Stimulated activated naive CD8-positive, alpha-beta T cell treated with anti-CD3 and anti-CD28 coated beads, Interleukin-15, Interleukin-2, amounts not matched to agents 100 U/mL and 50 U/mL, for 24 hours (primary cell): ENCODE results near the gene SMS.
"Not testable (repeated sequence)": the region's sequence is repeated elsewhere in the genome, so short reads cannot be mapped to it uniquely, and the experiment has no call there.

Experiments used
- ATAC-seq: fragments of 150-1000 bp; cut with Tn5 transposase; one replicate; pipeline ENCODE4 v1.10.0; 2021
- DNase-seq: peaks from one replicate; pipeline ENCODE4 v3.0.0; 2021

The SMS gene

DNA sequence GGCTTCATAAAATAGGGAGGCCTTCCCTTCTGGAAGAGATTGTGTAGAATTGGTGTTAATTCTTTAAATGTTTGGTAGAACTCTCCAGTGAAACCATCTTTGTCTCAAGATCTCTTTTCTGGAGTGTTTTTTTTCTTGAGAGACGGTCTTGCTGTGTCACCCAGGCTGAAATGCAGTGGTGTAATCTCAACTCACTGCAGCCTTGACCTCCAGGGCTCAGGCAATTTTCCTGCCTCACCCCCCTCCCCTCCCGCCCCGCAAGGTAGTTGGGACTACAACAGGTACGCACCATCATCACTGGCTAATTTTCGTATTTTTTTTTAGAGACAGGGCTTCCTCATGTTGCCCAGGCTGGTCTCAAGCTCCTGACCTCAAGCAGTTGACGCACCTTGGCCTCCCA lies 12.1 kb downstream of the SMS start:
- no peak for DNase-seq
- ATAC-seq = no peak

DNA sequence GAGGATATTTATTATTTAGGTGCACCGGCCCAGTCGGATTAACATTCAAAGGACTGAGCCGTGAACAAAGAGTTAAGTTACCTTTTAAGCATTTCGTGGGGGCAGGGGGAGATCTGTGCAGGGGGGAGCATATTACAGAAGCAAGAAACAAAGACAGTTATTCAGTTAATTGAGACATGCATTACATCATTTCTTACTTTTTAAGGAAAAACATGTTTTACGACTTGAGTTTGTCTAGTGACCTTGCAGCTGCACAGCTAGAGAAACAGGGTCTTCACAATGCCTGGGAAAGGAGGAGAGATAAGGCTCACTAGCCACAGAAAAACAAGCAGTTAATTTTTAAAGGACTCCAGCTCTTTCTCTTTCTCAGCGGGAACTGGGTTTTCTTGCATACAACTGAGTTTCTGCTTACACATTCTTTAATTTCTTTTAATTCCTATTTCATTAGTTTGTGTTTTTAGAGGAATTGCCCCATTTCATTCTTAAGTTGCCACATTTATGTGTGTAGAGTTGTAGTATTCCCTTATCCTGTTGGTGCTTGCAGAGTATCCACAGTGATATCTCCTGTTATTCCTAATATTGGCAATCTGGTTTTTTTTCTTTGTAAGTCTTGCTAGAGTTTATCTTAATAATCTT lies 12.8 kb downstream of the SMS start:
- not testable (repeated sequence) for DNase-seq, ATAC-seq

DNA sequence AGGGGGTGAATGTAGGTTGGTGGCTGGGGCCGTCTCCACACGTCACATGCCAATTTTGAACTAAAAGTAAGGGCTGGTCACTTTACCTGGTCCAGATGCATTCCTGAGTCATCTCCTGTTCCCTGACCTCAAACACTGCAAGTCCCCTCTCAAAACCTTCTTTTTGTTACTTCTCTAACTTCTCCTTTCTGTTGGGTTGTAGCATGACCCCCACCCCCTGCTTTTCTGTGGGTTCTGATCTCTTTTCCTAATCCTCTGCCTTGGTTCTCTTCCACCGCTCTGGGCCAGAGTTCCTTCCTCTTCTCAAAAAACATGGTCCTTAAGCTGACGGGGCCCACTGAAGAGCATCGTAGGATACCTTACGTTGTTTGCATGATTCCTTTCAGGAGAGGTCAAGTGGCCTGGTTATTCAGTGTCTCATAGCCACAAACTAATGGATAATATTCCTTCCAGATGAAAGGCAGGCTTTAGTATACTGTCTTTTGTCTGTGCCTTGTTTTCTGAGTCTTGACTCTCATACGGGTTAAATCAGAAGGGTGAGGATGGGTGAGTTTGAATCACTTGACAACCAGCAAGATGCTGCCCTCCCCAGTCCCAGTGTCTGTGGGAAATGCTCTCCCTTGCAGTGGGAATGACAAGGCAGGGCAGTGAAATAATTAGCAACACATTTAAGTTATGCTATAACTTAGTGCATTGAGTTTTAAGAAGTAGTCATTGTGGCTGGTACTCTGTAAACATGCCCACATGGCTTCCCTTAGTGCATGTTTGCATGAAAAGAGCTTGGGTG lies 15.1 kb downstream of the SMS start:
- ATAC-seq = no peak

DNA sequence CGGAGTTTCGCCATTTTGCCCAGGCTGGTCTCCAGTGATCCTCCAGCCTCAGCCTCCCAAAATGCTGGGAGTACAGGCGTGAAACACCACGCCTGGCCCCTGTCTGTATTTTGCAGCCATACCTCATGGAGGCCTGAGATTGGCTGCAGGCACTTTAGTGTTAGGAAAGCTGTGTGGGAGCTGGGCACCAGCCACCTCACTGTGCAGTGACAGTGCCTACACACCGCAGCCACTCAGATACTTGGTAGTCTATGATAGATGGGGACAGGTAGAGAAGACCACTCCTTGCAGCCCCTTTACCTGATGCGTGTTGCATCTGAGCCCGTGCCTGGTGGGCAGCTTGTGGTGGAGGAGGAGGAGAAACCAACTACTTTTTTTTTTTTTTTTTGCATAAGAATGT lies 16.3 kb downstream of the SMS start:
- no peak for ATAC-seq

More for the DNA sequence above, 15.1 kb downstream of the SMS start:
- DNase-seq = no peak

DNA sequence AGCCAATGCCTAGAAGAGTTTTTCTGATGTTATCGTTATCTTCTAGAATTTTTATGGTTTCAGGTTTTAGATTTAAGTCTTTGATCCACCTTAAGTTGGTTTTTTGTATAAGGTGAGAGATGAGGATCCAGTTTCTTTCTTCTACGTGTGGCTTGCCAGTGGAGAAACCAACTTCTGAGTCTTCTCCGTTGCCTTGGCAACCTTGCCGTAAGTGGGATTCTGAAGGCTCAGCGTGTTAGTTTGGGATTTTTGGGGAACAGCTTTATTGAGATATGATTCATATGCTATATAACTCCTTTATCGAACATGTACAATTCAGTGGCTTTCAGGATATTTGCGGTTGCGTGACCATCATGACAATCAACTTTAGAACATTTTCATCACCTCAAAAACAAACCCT lies 17.7 kb downstream of the SMS start:
- DNase-seq (no peak), ATAC-seq (no peak)

More for the DNA sequence above, 16.3 kb downstream of the SMS start:
- DNase-seq = no peak

DNA sequence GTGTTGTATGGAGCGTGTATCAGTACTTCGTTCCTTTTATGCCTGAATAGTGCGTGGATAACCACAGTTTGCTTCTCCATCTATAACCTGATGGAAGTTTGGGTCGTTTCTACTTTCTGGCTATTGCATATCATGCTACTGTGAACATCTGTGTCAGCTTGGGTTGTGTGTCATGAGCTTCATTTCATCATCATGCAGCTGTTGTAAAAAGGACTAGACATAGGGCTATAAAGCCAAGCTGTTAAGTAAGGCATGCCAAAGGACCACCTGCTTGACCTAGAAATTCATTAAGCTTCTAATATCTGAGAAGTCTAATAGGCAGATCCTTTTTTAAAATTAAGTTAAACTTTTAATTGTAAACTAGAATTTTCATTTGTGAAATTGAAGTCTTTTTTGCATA lies 18.4 kb downstream of the SMS start:
- DNase-seq = no peak
- no peak for ATAC-seq

DNA sequence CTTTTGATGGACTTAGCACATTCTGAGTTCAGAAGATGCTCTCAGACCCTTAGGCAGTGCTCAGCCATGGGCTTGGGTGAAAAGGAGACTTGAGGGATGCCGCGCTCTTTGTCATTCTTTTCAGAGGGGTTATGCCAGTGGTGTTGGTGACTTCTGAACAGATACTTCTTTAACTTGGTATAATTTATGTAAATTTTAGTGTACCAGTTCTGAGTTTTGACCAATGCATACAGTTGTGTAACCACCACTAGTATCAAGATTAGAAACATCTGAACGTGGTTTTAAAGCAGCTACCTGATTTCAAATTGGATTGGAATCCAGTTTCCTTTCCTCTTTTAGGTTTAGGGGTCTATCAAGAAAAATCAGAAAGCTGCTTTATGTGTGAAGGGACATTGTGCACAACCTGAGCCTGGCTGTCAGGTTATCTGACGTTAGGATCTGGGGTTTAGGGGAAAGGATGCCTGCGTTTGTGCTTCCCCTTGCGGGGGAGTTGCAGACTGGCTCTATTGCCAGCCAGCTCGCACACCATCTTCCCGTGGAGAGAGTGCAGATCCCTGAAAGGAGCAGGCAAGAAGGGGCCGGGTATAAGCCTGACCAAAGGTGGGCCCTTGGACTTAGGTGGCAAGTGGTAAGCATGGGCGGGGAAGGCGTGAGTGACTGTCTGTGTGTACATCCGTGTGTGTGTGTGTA lies 19.0 kb downstream of the SMS start:
- ATAC-seq (no peak), DNase-seq (no peak)

DNA sequence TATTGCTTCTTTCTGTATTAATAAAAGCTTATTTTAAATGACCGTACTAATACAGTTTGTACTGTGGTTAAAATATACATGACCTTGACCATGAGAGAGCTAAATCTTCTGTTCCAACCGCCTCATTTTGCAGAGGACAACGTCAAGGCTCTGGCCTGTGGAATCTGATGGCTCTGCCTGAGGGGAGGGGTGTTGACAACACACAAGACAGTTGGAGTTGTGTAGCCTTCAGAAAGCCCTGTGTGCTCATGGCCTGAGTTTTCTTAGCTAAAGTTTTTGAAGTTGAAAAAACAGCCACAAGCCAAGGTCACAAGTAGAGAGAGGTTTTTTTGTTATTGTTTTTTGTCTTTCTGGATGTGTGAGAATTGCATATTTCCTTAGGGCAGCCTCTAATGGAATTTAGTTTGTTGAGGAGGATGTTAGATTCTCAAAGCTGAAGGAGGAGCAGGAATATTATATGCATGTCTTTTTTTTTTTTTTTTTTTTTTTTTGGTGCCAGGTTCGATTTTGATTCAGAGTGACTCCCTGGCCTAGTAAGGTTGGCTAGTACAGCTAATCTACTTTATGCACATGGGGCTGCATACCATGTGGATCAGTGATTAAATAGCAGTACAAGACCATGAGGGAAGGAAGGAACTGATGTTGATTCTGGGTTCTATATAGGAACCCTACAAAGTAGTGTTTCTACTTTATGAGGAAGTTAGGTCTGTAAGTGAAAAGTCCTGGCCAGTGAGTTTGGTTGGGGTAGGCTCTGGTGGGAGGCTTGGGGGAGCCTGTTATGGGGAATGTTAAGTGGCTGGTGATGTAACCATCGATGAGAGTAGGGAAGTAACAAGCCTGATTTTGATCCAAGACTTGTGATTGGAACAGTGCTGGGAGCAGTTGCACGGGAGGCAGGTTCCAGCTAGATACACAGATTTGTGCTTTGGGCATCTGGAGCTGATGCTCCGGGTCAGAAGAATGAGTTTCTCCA lies 20.3 kb downstream of the SMS start:
- DNase-seq (no peak), ATAC-seq (no peak)

DNA sequence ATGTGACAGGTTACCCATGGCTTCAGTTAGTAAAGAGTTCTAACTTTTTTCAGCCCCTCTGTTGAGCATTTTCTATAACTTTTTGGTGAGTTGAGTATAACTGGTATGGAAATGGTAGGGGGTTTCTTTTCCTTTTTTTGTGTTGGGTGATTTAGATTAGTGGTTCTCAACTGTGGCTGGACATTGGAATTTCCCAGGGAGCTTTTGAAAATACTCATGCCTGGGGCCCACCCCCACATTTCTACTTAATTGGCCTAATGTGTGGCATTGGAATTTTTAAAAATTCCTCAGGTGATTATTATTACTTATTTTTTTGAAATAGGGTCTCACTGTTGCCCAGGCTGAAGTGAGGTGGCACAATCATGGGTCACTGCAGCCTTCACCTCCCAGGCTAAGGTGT lies 21.9 kb downstream of the SMS start:
- no peak for DNase-seq

DNA sequence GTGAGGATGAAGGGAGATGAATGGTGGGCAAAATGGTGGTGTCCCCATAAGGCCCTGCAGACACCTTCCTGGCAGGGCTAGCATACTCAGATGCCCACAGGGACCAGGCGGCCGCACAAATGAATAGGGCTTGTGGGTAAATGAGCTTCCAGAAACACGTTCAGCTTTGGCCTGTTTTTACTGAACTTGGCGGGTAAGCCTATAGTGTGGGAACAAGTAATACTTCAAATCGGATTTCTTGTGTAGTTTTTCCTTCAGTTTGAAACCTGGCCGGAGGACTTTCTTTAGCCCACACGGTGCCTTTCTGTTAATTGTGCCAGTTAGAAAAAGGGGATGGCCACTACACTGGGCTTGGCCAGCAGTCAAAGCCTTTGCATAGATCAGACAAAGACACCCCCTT lies 22.8 kb downstream of the SMS start:
- ATAC-seq (no peak), DNase-seq (no peak)

More for the DNA sequence above, 21.9 kb downstream of the SMS start:
- ATAC-seq = no peak

DNA sequence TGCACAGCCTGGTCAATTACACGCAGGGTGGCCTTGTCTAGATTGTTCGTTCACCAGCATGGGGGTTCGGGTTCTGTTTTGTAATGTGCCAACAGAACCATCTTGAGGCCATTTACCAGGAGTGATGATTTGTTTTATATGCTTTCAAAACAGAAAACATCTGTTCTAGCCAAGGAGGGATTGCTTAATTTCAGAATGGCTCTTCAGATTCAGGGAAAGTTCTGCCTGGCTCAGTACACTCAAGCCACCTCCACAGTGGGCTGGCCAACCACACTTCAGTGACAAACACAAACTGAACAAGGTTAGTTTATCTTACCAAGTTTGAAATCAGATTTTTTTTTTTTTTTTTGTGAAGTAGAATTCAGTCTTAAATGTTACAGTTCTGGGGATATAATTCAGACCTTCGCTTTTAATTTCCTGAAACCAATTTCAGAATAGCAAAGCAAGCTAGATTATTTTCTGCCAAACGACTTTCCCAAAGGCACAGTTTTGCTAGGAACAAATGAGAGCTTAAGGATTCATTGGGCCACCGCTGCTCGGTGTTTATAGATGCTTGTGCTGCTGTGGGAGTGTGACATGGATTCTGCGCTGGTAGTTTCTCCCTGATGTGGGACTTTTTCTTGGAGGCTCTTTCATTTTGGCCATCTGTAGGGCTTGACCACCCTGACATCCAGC lies 23.4 kb downstream of the SMS start:
- no peak for DNase-seq
- no peak for ATAC-seq

DNA sequence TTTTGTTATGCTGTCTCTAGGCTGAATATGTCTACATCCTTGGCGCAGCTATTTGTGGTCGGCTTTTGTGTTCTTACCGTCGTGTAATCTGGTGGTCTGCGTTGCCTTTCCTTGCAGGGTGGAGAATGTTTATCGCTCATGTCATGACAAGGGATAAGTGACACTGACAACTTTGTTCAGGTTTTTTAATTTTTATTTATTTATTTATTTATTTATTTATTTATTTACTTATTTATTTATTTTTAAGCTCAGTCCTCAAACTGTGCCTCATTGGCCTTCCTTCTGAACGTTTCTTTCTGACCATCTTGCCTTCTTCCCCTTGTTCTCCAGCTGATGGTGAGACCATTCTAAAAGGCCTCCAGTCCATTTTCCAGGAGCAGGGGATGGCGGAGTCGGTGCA lies 26.4 kb downstream of the SMS start:
- DNase-seq = no peak
- ATAC-seq = no peak

DNA sequence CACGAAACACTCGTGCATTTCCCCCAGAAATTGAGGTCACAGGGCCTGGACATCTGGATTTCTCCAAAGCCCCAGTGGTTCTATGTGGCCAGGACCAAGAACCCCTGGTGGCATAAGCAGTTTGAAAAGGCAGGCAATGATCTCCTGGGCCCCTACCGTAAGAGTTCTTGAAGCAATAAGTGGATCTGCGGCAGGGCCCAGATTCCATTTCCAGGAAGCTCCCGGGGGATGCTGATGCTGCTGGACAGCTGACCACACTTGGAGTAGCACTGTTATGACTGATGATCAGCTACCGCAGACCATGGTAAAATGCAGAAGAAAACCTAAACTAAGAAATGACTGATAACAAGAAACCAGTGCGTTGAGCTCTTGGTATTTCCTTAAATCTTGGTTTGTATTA lies 27.8 kb downstream of the SMS start:
- DNase-seq (no peak), ATAC-seq (no peak)

DNA sequence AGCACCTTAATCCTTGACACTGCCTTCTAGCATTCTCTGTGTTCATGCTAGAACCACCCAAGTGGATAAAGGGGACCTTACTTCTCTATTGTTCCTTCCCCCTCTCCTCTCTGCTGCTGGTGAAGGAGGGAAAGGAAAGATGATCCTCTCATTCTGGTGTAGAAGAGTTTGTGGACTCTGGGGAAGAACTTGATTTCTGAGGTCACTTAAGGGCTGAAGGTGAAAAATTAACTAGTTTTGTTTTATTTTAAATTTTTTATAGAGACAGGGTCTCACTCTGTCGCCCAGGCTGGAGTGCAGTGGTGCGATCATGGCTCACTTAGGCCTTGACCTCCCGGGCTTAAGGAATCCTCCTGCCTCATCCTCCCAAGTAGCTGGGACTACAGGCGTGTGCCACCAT lies 29.8 kb downstream of the SMS start:
- no peak for ATAC-seq
- no peak for DNase-seq

DNA sequence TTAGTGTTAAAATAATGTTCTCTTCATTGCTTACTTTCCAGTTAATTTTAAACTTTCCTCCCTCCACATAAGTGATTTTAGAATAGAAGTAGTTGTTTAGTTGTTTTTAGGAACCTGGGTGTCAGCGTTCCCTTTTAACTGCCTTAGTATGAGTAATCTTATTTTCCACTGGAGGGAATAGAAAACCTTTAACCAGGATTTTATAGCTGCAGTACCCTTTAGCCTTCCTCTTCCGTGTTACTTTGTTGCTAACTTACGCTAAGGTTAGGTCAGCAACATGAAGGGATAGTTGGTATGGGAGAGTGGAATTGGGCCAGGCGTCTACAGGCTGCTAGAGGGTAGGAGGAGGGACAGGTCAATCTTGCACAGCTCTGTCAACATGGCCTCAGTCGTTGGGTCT lies 31.5 kb downstream of the SMS start:
- DNase-seq (no peak), ATAC-seq (no peak)

DNA sequence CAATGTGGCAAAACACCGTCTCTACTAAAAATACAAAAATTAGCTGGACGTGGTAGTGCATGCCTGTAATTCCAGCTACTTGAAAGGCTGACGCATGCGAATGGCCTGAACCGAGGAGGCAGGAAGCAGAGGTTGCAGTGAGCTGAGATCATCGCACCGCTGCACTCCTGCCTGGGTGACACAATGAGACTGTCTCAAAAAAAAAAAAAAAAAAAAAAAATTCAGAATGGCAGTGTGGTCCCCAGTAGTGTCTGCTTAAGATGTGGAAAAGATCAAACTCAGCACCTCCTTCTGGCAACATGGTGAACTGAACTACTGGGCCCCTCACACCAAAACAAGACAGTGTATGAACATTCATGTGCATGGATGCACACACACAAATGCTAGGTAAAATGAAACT lies 32.2 kb downstream of the SMS start:
- peak; percentile 32 for DNase-seq
- ATAC-seq = peak; percentile 70

DNA sequence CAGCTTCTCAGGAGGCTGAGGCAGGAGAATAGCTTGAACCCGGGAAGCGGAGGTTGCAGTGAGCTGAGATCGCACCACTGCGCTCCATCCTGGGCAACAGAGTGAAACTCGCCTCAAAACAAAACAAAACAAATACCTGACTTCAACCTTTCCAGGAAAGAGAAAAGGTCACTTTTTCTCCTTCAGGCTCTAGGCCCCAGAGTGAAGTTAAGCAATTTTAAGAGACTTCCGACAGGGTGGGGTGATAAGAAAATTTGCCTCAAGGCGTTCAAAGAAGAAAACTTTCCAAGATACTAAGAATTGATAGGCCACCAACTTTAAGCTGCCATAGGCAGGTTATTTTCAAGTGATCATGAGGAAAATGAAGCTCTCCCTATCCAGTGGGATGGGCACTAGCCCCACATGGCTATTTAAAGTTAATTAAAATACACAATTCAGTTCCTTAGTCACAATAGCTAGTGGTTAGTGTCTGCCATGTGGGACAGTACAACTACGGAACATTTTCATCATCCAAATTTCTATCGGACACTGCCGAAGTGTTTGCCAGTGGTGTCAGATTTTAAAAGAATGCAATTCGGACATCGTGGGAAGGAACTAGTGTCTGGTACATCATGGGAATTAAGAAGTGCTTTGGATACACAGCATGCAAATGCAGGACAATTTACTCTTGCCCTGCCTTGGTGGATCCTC lies 33.0 kb downstream of the SMS start:
- DNase-seq (no peak), ATAC-seq (no peak)

DNA sequence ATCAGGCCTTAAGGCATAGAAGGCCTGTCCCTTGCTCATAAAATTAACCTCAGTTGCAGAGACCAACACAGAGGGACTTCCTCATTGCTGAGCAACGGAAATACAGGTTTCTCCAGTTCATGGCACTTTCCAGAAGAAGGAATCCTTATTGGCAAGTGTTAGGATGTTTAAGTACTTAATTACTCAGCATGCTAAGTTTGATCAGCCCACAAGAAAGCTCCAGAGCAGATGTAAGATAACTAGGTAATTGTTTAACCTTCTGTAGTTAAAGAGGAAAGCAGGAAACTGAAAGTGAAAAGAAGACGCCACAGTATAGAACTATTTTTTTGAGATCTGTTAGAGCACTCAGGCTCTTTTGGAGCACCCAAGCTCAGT lies 33.5 kb downstream of the SMS start:
- no peak for DNase-seq

DNA sequence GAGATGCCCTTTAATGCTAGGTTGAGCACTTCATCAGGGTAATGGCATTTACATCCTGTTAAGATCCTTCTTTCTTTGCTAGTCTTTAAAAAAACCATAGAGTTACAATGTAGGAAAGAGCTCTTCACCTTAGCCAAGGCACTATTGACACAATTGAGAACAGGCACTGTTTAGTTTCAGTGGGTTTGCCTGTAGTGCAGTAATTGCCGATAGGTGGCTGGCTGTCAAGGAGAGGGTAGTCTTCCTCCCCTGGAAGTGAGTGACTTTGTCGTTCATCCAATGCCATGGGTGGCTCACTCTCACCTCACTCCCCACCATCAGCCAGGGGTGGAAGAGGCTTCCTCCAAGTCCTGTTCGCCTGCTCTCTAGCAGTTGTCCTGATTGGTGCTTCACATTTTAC lies 34.7 kb downstream of the SMS start:
- ATAC-seq = no peak
- no peak for DNase-seq

More for the DNA sequence above, 33.5 kb downstream of the SMS start:
- ATAC-seq = peak; percentile 67

DNA sequence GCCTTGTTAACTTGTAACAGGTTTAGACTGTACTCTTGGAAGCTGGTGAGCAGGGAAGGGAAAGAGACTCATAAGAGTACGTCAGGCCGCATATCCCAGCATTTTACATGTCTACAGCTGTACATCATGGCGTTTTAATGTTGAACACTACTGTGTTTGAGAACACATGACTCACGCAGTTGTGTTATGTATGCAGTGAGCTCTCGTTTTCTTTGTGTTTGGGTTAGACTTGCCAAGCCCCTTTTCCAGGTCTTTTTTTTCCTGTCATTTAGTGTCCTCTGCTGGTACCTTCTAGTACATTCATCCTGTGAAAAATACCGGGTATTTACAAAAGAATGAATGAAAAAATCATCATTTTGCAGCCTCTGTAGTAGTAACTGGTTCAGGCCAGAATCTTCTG lies 35.3 kb downstream of the SMS start:
- no peak for DNase-seq
- ATAC-seq = no peak

DNA sequence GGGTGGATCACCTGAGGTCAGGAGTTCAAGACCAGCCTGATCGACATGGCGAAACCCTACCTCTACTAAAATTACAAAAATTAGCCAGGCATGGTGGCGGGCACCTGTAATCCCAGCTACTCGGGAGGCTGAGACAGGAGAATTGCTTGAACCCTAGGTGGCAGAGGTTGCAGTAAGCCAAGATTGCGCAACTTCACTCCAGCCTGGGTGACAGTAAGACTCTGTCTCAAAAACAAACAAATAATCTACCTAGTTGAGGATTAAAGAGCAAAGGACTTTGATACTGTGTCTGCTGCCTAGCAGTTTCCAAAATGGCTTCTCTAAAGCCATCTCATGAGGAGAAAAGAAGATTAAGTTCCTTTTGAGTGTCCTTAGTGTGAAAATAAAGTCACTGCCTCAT lies 37.8 kb downstream of the SMS start:
- ATAC-seq = no peak
- DNase-seq = no peak
